Hepatocyte (in vitro differentiated cells): Measurements from ENCODE around the gene OR11G2.

ENCODE experiments used
- EZH2 ChIP-seq: fragments of 200-600 bp; sonication (generic); IDR thresholded peaks from 2 replicates; pipeline ENCODE4 v1.6.1; 2016; ENCODE audit warnings: antibody characterized with exemption, mild to moderate bottlenecking, borderline replicate concordance
- TF ChIP-seq, protein P1 (sequence below): fragments of 200-600 bp; sonication (generic); IDR thresholded peaks from 2 replicates; pipeline ENCODE4 v1.5.1; 2016; ENCODE audit warnings: antibody characterized with exemption, mild to moderate bottlenecking; ENCODE audit not compliant: poor library complexity

DNA sequence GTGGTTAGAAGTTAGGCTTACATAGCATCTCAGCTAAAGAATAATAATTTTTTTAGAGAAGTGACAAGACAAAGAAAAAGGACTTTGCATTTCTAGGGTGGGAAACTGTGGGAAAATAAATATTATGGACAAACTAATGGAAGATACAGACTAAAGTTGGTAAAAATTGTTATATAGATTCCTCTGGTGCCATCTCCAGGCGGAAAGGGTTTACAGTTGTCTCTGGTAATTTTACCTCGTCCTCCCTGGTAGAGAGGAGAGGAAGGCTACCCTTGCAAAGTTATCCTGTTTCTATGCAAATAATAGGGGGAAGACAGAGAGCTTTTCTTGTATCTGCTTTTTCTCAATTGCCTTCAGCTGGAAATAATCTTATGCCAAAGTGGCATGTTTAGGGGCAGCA is 5.2 kb downstream of the OR11G2 start:
- TF ChIP-seq, protein P1, sequence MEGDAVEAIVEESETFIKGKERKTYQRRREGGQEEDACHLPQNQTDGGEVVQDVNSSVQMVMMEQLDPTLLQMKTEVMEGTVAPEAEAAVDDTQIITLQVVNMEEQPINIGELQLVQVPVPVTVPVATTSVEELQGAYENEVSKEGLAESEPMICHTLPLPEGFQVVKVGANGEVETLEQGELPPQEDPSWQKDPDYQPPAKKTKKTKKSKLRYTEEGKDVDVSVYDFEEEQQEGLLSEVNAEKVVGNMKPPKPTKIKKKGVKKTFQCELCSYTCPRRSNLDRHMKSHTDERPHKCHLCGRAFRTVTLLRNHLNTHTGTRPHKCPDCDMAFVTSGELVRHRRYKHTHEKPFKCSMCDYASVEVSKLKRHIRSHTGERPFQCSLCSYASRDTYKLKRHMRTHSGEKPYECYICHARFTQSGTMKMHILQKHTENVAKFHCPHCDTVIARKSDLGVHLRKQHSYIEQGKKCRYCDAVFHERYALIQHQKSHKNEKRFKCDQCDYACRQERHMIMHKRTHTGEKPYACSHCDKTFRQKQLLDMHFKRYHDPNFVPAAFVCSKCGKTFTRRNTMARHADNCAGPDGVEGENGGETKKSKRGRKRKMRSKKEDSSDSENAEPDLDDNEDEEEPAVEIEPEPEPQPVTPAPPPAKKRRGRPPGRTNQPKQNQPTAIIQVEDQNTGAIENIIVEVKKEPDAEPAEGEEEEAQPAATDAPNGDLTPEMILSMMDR = no peak
- no peak for TF ChIP-seq EZH2
